NCI-H1694 (cell line): ENCODE results near the gene TRIM15.
A peak's percentile ranks its signal among the peaks of the same experiment; 100 is the strongest.
"Not testable (repeated sequence)": the region's sequence is repeated elsewhere in the genome, so short reads cannot be mapped to it uniquely, and the experiment has no call there.

Experiments
- DNase-seq: peaks from one replicate; lab custom pipeline; 2025; lab: John Stamatoyannopoulos, UW

TRIM15 gene

DNA sequence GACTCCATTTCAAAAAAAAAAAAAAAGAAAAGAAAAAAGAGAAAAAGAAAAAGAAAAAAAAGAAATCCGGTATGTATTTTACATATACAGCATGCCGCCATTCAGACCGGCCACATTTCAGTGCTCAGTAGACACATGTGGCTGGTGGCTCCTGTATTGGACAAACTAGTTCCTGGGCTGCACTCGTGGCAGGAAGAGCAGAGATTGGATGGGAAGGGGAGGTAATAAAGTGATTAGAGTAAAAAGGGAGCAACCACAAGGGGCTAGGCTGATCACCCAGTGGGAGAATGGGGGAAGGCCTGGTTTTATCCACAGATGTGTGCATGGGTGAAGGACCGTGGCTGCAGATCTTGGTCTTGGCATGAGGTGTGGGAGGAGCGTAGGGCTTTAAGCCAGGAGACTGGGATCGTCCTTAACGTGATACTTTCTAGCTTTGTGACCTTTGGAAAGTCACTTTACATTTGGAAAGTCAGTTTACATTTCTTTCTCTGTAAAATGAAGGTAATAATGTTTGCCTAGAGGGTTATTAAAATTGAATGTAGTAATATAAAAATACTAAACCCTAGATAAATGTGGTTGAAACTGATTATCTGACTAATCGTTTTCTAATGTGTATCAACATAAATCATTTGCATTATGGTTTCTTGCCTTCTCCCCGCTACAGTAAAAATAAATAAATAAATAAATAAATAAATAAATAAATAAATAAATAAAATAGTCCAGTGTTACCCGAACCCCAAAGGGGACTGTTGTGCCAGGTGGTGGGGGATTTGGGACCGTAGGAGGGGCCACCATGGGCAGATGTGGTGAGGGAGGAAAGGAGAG is 869 bp upstream of the TRIM15 start:
- no peak for DNase-seq

DNA sequence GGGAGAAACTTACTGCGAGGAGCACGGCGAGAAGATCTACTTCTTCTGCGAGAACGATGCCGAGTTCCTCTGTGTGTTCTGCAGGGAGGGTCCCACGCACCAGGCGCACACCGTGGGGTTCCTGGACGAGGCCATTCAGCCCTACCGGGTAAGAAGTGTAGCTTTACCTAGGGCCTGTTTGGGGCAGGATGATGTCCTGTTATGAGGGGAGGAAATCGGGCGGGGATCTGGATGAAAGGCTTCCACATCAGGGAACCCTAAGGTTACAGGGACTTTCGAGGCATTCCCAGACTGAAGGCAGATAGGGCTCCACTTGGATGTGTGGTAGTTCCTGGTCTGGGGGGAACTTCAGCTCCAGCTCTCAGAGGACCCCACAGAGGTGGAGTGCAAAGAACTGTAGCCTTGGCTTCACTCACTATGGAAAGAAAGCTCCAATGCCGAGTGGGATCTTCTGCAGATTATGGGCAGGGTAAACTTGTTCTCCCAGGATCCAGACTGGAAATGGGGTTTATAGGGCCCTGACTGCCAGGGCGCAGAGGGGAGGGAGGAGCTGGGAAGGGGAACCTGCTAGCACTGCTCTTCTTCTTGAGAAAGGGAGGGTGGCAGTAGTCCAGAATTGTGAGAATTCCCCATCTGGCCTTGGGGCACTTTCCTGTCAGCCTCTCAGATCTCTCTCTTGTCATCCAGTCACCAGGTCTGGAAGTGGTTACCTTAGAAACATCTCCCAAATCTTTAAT is 740 bp downstream of the TRIM15 start:
- DNase-seq, result no peak

DNA sequence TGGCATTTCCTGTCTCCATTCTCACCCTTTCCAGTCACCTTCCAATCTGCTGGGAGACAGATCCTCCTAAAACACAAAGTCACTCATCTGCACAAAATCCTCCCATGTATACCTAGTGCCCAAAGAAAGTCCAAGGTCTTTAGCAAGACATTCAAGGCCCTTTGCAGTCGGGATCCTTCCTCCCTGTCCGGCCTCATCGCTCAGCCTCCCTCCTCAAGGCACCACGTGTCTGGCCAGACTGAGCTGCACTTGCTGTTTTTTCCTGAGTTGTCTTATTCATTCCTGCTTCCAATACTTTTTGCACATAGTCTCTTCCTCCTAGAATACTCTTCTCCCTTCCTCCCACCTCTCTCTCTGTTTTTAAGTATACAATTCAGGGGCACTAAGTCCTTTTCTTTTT is 1.4 kb downstream of the TRIM15 start:
- no peak for DNase-seq

DNA sequence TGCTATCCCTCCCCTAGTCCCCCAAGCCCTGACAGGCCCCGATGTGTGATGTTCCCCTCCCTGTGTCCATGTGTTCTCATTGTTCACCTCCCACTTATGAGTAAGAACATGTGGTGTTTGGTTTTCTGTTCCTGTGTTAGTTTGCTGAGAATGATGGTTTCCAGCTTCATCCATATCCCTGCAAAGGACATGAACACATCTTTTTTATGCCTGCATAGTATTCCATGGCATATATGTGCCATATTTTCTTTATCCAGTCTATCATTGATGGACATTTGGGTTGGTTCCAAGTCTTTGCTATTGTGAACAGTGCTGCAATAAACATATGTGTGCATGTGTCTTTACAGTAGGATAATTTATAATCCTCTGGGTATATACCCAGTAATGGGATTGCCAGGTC is 1.9 kb downstream of the TRIM15 start:
- not testable (repeated sequence) for DNase-seq

DNA sequence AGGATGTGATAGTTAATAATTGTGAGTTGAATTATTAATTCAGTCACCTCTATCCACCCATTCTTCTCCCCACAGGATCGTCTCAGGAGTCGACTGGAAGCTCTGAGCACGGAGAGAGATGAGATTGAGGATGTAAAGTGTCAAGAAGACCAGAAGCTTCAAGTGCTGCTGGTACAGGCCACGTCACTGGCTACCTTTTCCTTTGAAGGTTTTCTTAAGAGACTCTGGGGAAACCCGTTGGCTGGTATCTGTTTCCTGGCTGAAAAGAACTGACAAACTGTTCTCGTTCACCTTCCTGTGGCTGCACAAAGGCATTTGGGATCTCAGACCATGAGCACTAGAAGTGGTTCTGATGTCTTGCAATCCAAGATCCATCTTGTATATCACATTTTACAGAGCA is 3.8 kb downstream of the TRIM15 start:
- no peak for DNase-seq

DNA sequence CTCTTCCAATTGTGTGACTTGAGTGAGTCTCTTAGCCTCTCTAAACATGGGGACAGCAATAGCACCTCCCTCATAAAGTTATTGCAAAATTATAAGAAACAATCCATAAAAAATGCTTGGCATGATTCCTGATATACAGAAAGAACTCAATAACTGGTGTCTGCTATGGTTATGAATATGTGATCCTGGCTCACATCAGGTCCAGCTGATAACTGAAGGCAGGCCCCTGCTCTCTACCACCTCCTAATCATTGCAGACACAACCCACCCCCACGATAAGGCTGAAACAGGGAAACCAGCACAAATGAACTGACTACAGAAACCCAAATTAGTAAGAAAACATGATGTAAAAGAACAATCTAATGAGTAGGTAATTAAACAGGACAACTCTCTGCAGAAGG is 5.4 kb downstream of the TRIM15 start:
- no peak for DNase-seq

DNA sequence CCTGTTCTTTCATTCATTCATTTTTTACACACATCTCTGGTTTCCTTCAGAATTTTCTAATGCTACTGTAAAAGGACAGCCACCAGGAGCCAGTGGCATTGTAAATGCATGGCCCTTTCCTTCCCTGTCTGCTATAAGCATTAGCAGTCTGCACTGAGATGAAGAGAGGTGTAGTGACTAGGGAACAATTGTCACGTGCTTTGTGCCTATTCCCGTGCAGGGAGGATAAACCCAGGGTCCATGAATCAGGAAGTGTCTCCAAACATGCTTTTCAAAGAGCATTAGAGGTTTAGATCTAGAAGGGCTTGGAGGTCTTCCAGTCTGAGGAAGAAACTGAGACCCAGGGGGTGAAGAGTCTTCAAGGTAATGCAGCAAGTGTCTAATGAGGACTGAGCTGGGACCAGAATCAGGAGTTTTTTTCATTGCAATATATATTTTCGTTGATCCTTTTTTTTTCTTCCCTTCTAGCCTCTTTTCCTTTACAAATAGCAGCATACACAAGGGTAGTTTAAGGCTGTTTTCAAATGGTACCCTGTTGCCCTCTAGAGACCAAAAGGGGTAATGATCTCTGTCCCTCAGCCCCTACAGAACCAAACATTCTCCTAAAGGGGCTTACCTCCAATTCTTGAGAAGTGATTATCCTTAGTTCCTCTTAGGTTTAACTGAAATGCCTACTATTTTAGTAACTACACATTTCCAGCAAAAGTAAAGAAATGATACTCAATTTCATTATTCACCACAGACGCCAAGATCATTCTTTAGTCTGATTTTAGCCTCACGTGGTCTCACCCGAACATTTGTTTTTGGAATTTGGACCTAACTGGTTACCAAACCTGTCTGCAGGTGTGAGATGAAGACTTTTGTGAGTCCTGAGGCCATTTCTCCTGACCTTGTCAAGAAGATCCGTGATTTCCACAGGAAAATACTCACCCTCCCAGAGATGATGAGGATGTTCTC is 6.6 kb downstream of the TRIM15 start:
- DNase-seq, result peak; percentile 39

DNA sequence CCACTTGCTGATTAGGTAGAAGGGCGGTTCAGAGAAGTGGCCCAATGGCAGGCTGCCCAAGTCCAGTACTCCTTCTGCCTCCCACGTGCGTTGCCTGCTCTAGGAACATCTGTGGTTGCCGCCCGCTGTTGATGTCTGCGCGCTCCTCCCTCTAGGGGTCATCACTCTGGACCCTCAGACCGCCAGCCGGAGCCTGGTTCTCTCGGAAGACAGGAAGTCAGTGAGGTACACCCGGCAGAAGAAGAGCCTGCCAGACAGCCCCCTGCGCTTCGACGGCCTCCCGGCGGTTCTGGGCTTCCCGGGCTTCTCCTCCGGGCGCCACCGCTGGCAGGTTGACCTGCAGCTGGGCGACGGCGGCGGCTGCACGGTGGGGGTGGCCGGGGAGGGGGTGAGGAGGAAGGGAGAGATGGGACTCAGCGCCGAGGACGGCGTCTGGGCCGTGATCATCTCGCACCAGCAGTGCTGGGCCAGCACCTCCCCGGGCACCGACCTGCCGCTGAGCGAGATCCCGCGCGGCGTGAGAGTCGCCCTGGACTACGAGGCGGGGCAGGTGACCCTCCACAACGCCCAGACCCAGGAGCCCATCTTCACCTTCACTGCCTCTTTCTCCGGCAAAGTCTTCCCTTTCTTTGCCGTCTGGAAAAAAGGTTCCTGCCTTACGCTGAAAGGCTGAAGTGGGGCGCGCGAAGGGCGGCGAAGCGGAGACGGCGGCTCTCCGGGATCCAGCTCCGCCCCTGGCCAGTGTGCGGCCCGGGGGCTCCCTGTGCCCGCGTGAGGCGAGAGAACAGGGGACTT is 8.5 kb downstream of the TRIM15 start:
- no peak for DNase-seq

DNA sequence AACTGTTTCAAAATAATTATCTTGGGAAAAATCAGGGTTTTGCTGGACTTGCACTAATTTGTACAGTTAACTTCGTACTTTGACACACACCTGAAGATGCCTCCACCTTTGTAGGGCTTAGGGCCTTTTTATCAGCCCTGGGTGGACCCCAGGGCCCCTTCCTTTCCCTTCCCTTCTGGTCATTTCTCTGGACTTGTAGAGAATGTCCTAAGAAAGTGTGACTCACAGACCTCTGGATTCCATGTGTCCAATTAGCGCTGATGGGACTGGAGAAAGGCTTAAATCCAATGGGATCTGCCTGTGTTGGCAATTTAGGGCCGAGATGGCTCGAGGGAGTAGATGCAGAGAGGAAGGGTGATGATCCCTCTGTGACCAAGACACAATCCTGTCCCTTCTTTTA is 9.3 kb downstream of the TRIM15 start:
- DNase-seq, result no peak

DNA sequence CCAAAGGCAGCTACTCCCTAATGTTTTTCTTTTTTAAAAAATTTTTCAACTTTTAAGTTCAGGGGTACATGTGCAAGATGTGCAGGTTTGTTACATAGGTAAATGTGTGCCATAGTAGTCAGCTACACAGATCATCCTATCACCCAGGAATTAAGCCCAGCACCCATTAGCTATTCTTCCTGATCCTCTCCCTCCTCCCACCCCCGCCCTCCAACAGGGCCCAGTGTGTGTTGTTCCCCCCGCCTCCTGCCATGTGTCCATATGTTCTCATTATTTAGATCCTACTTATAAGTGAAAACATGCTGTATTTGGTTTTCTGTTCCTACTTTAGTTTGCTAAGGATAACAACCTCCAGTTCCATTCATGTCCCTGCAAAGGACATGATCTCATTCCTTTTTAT is 12.4 kb downstream of the TRIM15 start:
- DNase-seq, result peak; percentile 9

DNA sequence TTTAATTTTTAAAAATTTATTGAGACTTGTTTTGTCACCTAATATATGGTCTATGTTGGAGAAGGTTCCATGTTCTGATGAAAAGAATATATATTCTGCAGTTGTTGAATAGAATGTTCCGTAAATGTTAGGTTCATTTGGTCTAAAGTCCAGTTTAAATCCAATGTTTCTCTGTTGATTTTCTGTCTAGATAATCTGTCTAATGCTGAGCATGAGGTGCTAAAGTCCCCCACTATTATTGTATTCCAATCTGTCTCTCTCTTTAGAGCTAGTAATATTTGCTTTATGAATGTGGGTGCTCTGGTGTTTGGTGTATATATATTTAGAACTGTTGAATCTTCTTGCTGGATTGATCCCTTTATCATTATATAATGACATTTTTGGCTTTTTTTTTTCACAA is 15.5 kb downstream of the TRIM15 start:
- no peak for DNase-seq

DNA sequence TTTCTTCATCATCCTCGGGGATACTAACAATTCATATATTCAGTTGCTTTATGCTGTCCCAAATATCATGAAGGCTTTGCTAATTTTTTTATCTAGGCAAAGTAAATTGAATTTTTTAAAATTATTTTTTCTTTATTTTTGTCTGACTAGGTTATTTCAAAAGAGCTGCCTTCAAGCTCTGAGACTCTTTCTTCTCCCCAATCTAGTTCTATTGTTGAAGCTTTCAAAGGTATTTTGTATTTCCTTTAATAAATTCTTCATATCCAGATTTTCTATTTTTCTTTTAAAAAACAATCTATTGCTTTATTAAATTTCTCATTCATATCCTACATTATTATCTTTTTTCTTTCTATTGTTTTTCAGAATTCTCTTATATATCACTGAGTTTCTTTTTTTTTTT is 16.8 kb downstream of the TRIM15 start:
- no peak for DNase-seq

DNA sequence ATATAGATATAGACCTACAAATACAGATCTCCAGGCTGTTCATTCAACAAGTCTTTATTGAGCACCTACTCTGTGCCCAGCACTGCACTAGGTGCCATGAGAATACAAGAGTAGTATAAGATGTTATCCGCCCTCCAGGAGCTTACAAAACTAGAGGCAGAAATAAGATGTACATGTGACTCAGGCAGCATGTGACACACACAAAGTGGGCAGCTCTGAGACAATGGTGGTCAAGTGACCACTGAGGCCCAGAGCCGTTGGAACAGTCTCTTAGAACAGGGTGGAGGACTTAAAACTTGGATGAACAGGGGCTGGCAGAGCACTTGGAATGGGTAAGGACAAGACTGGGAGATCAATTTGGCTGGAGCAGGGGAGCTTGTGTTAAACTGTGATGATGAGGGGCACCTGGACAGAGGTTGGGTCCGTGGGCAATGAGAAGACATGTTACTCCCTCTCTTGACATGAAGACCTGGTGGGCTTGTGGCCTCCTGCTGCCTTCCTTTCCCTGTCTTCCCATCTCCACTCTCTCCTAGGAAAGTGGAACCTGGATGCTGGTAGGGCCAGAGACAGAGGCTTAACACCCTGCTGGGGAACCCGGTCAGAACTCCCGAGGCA is 21.2 kb downstream of the TRIM15 start:
- no peak for DNase-seq

DNA sequence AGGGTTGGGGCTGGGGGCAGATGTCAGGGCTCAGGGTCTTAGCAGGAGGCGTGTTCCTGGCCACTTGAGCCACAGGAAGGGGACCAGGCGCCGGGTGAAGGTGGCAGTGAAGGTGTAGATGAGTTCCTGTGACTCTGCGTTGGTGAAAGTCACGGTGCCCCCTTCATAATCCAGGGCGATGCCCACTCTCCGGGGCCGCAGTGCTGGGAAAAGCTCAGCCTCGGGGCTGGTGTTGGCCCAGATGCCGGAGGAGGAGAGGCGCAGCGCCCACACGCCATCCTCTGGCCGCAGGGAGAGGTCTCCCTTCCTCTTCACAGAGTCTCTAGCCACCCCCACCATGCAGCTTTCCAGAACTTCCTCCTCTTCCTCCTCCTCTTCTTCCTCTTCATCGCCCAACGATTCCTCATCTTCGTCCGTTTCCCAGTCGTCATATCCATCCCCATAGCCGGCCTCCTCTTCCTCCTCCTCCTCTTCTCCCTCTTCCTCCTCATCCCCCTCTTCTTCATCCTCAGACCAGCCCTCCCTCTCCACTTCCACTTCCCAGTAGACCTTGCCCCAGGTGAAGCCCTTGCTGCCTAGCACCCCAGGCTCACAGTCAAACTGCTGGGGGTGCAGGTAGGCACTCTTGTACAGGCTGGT is 22.6 kb downstream of the TRIM15 start:
- DNase-seq, result no peak

DNA sequence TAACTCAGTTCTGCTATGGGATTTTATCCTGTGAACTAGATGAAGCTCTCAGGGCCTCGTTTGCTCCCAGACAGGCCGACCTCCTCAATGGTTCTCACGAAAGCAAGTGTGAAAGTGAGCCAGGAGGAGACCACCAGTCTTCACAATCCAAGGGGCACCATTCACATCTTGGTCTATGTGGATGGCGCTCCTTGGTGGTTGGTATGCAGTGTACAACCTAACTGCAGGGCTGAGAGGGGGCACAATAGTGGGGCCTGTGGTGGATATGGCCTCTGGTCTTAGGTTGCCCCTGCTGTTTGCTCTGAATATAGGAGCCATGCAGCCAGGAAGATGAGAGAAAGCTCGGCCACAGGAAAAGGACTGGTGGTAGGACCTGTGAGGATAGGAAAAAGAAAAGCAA is 25.2 kb downstream of the TRIM15 start:
- no peak for DNase-seq

DNA sequence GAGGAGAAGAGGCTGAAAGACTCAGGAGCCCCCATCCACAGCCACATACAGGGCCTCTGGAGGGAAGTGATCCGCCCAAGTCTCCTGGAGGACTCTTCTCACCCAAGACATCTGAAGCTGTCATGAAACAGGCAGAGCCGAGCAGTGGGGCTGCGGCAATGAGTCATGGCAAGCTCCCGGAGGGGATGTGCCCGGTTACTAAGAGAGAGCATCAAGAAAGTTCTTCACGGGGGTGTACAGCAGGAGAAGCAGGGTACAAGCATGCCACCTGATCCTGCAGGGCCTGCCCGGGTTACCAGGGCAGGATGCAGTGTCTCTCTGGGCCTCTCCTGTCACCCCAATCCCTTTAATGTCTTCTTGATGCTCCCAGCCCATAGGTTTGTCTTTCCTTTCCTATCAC is 28.7 kb downstream of the TRIM15 start:
- no peak for DNase-seq

DNA sequence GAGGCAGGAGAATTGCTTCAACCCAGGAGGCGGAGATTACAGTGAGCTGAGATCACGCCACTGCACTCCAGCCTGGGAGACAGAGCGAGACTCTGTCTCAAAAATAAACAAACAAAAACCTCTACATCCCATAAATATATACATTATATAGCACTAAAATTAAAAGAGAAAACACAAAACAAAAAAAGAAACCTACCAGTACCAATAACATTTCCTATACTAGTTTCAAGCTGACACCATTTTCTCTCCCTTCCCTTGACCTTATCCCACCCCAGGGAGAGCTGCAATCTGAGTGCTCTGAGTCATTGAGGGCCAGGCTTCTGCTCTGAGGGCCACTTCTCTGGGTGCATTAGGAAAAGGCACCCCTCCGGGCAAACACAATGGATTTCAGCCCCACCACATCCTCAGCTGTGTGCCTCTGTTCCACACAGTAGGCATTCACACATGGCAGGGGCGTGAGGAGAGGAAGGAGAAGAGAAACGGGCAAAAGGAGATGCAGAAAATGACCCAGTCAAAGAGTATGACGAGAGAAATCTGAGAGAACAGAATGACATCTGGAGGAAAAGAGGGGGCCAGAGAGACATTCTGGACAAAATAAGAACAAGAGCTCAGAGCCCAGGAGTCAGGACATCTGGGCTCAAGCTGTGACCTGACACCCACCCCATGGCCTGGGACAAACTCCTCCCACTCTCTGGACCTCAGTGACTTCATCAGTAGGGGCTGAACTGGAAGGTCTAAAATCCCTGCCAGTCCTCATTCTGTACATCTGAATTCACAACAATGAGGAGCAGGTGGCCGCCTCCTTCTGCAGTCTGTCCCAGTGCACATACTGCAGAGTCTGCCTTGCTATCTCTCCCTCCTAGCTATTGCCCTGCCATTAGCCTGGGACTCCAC is 31.7 kb downstream of the TRIM15 start:
- DNase-seq, result no peak

DNA sequence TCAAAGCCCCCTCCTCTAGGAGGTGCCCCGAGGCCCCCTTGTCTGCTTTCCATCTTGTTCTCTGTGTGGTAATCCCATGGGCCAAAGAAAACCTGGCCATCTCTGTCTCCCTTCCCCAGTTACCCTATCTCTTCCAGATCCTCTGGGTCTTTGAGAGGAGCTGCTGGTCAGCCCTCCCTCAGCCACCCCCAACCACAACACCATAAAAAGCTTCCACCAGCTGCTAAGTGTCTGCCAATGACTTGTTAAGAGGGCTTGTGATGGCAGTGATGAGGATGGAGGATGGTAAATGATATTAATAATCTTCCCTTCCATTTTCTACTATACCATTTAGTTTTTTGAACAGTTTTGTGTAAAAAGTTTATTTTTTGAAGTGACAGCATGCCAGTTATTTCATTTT is 32.6 kb downstream of the TRIM15 start:
- no peak for DNase-seq

DNA sequence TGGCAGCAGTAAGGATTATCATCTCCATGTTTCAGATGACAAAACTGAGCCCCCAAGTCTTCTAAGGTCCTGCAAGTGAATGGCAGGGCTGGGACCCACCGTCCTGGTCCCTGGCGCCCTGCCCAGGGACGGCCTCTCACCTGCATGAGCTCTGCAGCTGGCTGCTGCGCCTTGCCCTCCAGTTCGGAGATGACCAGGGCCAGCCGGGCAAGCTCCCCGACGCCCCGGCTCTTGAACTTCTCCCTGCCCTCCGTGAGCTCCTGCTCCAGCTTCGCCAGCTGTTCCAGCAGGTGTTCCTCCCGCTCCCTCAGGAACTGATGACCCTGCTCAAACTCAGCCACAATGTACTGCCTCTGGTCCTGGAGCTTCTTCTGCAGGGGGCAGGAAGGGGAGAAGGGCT is 33.0 kb downstream of the TRIM15 start:
- DNase-seq, result no peak
